ENCODE data around the gene SEBOX. TPM values are rescaled to one million over a fixed set of nuclear protein-coding genes. Genes with fewer than 3 reads are reported as not detected.
"Not testable (repeated sequence)": the region's sequence is repeated elsewhere in the genome, so short reads cannot be mapped to it uniquely, and the experiment has no call there.

The SEBOX gene
- total and polyA plus RNA-seq, 5 donors from 2014 or later = not detected

DNA sequence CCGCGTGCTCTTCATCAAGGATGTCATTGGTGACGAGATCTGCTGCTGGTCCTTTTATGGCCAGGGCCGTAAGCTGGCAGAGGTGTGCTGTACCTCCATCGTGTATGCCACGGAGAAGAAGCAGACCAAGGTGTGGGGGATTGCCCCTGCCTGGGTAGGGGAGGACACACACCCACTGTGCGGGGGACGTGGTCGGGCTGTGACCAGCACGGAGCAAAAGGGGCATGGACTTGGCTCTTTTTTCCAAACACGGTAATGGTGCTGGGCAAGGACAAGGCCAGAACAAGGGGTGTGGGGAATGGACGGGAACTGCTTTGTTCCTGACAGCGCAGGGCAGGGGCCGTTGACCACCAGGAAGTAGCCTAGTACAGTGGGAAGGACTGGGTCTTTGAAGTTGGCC, 22.7 kb downstream of the SEBOX start:
- H3K4me1 ChIP-seq (ENCODE audit: control insufficient read depth, insufficient read depth, low read length, poor library complexity, severe bottlenecking) = no peaks in the 10 kb centered on the region
- H3K27me3 ChIP-seq (ENCODE audit: control insufficient read depth, insufficient read depth, low read length) = no peaks in the 10 kb centered on the region
- H3K9me3 ChIP-seq (ENCODE audit: control insufficient read depth in 2 of 2, low read length in 2 of 2) = no peaks in the 10 kb centered on the region
- Mint-ChIP-seq H3K9me3 (no peaks in the 10 kb centered on the region), H3K4me3 (no peak overlapping the region), H3K27me3 (no peaks in the 10 kb centered on the region), H3K36me3 (peaks cover 18% of the 10 kb centered on the region), H3K27ac (peak overlapping the region in 1 of 3 donors; percentile 79), H3K4me1 (peaks cover 0 to 16% (median 13%) of the 10 kb centered on the region in 4 donors)
- no peak overlapping the region for H3K27ac ChIP-seq (ENCODE audit: insufficient read depth, low read length, poor library complexity, severe bottlenecking)
- H3K4me3 ChIP-seq (ENCODE audit: low read depth, low read length) = no peak overlapping the region
- ATAC-seq (ENCODE audit: low read depth in 2 of 2) (no peak), DNase-seq (no peak)
- peaks cover 71% of the 10 kb centered on the region for H3K36me3 ChIP-seq (ENCODE audit: control insufficient read depth, insufficient read depth, low read length)

DNA sequence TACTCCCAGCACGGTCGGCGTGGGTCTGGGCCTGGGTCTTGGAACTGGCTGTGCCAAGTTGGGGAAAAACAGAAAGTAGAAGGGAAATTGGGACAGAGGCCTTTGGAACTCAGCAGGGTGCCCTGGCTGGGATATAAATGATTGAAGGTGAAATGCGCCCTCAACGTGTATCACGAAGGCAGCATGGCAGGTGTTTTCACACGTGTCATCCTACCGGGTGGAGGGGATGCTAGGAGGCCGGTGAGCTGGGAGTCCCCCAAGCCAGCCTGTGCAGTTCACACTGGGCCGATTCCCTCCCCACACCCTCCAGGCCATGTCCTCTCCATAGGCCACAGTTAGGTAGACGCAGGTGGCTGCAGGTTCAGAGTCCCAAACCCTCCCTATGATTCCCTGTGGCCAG, 23.5 kb downstream of the SEBOX start:
- peaks cover 0 to 24% (median 20%) of the 10 kb centered on the region in 4 donors for H3K4me1 Mint-ChIP-seq
- H3K4me3 Mint-ChIP-seq = no peak overlapping the region
- H3K27me3 Mint-ChIP-seq = no peaks in the 10 kb centered on the region
- ATAC-seq (ENCODE audit: low read depth in 2 of 2) = no peak
- peaks cover 14% of the 10 kb centered on the region for H3K36me3 Mint-ChIP-seq
- Histone ChIP-seq H3K4me1 (ENCODE audit: control insufficient read depth, insufficient read depth, low read length, poor library complexity, severe bottlenecking) (peaks cover 5% of the 10 kb centered on the region), H3K36me3 (ENCODE audit: control insufficient read depth, insufficient read depth, low read length) (peaks cover 63% of the 10 kb centered on the region), H3K27me3 (ENCODE audit: control insufficient read depth, insufficient read depth, low read length) (no peaks in the 10 kb centered on the region), H3K4me3 (ENCODE audit: low read depth, low read length) (no peak overlapping the region), H3K9me3 (ENCODE audit: control insufficient read depth in 2 of 2, low read length in 2 of 2) (no peaks in the 10 kb centered on the region), H3K27ac (ENCODE audit: insufficient read depth, low read length, poor library complexity, severe bottlenecking) (no peak overlapping the region)
- no peaks in the 10 kb centered on the region for H3K9me3 Mint-ChIP-seq
- DNase-seq = no peak
- no peak overlapping the region for H3K27ac Mint-ChIP-seq

DNA sequence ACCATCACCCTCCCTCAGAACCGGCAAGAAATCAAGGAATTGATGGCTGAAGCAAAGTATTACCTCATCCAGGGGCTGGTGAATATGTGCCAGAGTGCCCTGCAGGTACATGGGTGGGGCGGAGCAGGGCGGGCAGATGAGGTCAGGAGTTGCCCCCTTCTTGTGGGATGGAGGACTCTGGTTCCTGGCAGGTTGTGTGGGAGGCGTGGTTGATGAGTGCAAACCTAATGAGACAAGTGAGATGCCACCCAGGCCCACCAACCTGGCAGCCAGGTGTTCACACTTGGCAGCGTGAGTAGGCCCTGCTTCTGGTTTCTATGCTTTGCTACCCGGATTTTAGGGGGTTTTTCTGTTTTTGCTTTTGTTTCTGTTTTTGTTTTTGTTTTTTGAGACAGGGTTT, 24.6 kb downstream of the SEBOX start:
- Histone ChIP-seq H3K9me3 (ENCODE audit: control insufficient read depth in 2 of 2, low read length in 2 of 2) (no peaks in the 10 kb centered on the region), H3K27ac (ENCODE audit: insufficient read depth, low read length, poor library complexity, severe bottlenecking) (no peak overlapping the region), H3K4me1 (ENCODE audit: control insufficient read depth, insufficient read depth, low read length, poor library complexity, severe bottlenecking) (peaks cover 14% of the 10 kb centered on the region), H3K4me3 (ENCODE audit: low read depth, low read length) (no peak overlapping the region), H3K36me3 (ENCODE audit: control insufficient read depth, insufficient read depth, low read length) (peaks cover 51% of the 10 kb centered on the region), H3K27me3 (ENCODE audit: control insufficient read depth, insufficient read depth, low read length) (no peaks in the 10 kb centered on the region)
- Mint-ChIP-seq H3K36me3 (peaks cover 12% of the 10 kb centered on the region), H3K4me3 (no peak overlapping the region), H3K27me3 (no peaks in the 10 kb centered on the region), H3K9me3 (no peaks in the 10 kb centered on the region), H3K4me1 (peaks cover 0 to 32% (median 27%) of the 10 kb centered on the region in 4 donors), H3K27ac (no peak overlapping the region)
- no peak for DNase-seq
- no peak for ATAC-seq (ENCODE audit: low read depth in 2 of 2)

DNA sequence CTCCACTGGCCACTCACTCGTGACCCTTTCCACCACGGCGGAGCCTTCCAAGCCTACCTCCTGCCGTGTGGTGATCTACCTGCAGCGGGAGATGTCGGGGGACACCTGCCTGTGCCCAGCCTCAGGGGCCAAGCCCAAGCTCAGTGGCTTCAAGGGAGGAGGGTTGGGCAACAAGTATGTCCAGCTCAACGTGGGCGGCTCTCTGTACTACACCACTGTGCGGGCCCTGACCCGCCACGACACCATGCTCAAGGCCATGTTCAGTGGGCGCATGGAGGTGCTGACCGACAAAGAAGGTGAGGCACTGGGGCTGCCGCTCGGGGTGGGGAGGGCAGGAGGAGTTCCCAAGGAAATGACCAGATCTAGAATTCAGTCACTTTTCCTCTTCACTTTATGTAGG, 25.6 kb downstream of the SEBOX start:
- DNase-seq (no peak), ATAC-seq (ENCODE audit: low read depth in 2 of 2) (no peak)
- peaks cover 12% of the 10 kb centered on the region for H3K36me3 Mint-ChIP-seq
- Histone ChIP-seq H3K4me3 (ENCODE audit: low read depth, low read length) (no peak overlapping the region), H3K9me3 (ENCODE audit: control insufficient read depth in 2 of 2, low read length in 2 of 2) (no peaks in the 10 kb centered on the region), H3K27ac (ENCODE audit: insufficient read depth, low read length, poor library complexity, severe bottlenecking) (no peak overlapping the region), H3K4me1 (ENCODE audit: control insufficient read depth, insufficient read depth, low read length, poor library complexity, severe bottlenecking) (peaks cover 21% of the 10 kb centered on the region), H3K27me3 (ENCODE audit: control insufficient read depth, insufficient read depth, low read length) (no peaks in the 10 kb centered on the region), H3K36me3 (ENCODE audit: control insufficient read depth, insufficient read depth, low read length) (peaks cover 43% of the 10 kb centered on the region)
- H3K27me3 Mint-ChIP-seq = no peaks in the 10 kb centered on the region
- H3K4me3 Mint-ChIP-seq = peak overlapping the region in 1 of 4 donors; percentile 61
- H3K9me3 Mint-ChIP-seq = no peaks in the 10 kb centered on the region
- no peak overlapping the region for H3K27ac Mint-ChIP-seq
- H3K4me1 Mint-ChIP-seq = peaks cover 0 to 42% (median 34%) of the 10 kb centered on the region in 4 donors

DNA sequence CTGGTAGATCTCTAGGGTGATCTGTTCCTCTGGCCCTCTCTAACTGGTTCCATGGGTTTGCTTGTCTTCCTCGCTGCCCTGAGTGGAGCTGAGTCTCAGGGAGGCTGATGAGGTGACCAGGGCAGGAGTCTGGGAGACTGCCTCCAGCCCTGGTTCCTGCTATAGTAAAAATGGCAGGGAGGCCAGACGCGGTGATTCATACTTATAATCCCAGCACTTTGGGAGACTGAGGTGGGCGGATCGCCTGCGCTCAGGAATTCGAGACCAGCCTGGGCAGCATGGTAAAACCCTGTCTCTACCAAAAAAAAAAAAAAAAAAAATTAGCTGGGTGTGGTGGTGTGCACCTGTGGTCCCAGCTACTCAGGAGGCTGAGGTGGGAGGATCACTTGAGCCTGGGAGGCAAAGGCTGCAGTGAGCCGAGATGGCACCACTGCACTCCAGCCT, 26.2 kb downstream of the SEBOX start:
- peaks cover 36% of the 10 kb centered on the region for H3K36me3 ChIP-seq (ENCODE audit: control insufficient read depth, insufficient read depth, low read length)
- not testable (repeated sequence) for H3K9me3 ChIP-seq (ENCODE audit: control insufficient read depth in 2 of 2, low read length in 2 of 2); DNase-seq; H3K27me3 Mint-ChIP-seq; ATAC-seq (ENCODE audit: low read depth in 2 of 2); H3K4me3 ChIP-seq (ENCODE audit: low read depth, low read length); H3K27me3 ChIP-seq (ENCODE audit: control insufficient read depth, insufficient read depth, low read length); H3K9me3 Mint-ChIP-seq; H3K27ac Mint-ChIP-seq; H3K36me3 Mint-ChIP-seq; H3K27ac ChIP-seq (ENCODE audit: insufficient read depth, low read length, poor library complexity, severe bottlenecking)
- Mint-ChIP-seq H3K4me1 (peaks cover 4 to 48% (median 40%) of the 10 kb centered on the region in 4 donors), H3K4me3 (peak overlapping the region in 3 of 4 donors; percentile 12 to 58 (median 30))
- peaks cover 26% of the 10 kb centered on the region for H3K4me1 ChIP-seq (ENCODE audit: control insufficient read depth, insufficient read depth, low read length, poor library complexity, severe bottlenecking)

DNA sequence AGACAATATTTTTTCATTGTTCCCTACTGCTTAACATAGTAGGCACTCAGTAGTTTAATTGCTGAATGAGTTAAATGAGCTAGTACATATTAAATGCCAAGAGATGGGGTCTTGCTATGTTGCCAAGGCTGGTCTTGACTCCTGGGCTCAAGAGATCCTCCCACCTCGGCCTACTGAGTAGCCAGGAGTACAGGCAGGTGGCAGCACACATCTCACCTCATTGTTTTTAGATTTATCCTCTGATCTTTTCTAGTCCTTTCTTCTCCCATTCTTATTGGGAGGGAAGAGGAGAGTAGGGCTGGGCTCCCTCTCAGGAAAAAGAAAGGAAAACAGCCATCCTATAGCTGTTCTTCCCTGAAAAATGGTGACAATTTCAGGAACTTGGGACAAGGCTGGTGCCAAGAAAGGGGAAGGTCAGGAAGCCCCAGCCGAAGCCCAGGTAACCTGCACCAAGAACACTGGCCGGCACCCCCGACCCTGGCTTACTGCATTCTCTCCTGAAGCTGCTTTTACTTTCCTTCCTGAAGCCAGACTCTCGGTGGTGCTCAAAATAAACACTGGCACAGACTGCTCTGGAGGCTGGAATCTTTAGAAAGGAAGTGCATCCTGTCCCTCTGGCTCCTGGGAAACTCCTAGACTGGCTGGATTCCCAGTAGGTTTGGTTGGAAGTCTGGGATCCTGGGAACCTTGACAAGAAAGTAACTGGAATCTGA, 26.8 kb downstream of the SEBOX start:
- H3K4me1 ChIP-seq (ENCODE audit: control insufficient read depth, insufficient read depth, low read length, poor library complexity, severe bottlenecking) = peaks cover 26% of the 10 kb centered on the region
- peaks cover 6% of the 10 kb centered on the region for H3K36me3 Mint-ChIP-seq
- no peaks in the 10 kb centered on the region for H3K27me3 Mint-ChIP-seq
- no peak overlapping the region for H3K27ac Mint-ChIP-seq
- H3K27me3 ChIP-seq (ENCODE audit: control insufficient read depth, insufficient read depth, low read length) = no peaks in the 10 kb centered on the region
- peak overlapping the region; percentile 93 to 98 (median 96) for H3K4me3 Mint-ChIP-seq
- ATAC-seq (ENCODE audit: low read depth in 2 of 2) = no peak
- no peaks in the 10 kb centered on the region for H3K9me3 Mint-ChIP-seq
- H3K9me3 ChIP-seq (ENCODE audit: control insufficient read depth in 2 of 2, low read length in 2 of 2) = no peaks in the 10 kb centered on the region
- H3K27ac ChIP-seq (ENCODE audit: insufficient read depth, low read length, poor library complexity, severe bottlenecking) = no peak overlapping the region
- H3K4me1 Mint-ChIP-seq = peaks cover 4 to 50% (median 42%) of the 10 kb centered on the region in 4 donors
- peaks cover 32% of the 10 kb centered on the region for H3K36me3 ChIP-seq (ENCODE audit: control insufficient read depth, insufficient read depth, low read length)
- DNase-seq = no peak
- H3K4me3 ChIP-seq (ENCODE audit: low read depth, low read length) = no peak overlapping the region

DNA sequence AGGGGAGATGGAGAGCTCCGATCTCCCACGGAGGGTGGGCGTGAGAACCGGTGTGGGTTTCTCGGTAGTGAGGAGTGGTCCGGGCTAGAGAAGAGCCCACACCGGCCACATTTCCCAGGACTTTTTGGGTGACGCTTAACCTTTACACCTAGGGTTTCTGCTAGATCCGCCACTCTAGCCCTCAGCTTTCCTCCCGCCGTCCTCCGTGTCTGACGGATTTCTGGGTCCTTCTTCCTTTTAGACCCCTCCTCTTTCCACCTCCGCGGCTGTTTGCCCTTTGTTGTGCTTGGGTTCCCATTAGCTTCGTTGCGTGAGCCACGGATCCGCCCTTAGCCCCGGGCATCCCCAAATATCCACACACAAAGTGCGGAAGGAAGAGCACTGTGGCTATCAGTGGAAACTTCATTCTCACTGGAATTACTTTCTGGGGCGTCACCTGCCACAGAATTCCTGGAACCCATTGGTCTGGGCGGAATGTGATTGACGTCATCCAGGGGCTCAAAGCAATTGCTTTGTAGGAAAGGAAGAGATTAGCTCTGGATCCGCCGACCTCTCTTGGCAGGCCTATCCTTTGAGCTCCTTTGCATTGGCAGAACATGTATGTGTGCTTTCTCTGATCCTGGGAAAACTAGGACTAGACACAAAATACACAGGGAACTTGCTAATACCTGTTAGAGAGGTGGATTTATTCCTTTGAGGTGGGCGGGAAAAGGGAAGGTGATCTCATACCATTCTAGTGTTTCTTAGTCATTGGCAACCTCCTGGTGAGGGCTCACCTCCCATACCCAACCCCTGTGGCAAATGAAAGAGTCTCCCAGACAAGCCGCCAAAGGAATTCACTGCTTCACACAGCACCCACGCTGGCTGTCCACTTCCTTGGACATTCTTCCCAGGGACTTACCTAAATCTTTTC, 28.8 kb downstream of the SEBOX start:
- ATAC-seq (ENCODE audit: low read depth in 2 of 2) = no peak

More for the DNA sequence above, 28.8 kb downstream of the SEBOX start:
- Histone ChIP-seq H3K27me3 (ENCODE audit: control insufficient read depth, insufficient read depth, low read length) (no peaks in the 10 kb centered on the region), H3K27ac (ENCODE audit: insufficient read depth, low read length, poor library complexity, severe bottlenecking) (peak overlapping the region; percentile 92), H3K4me3 (ENCODE audit: low read depth, low read length) (peak overlapping the region; percentile 81), H3K36me3 (ENCODE audit: control insufficient read depth, insufficient read depth, low read length) (peaks cover 17% of the 10 kb centered on the region), H3K4me1 (ENCODE audit: control insufficient read depth, insufficient read depth, low read length, poor library complexity, severe bottlenecking) (peaks cover 26% of the 10 kb centered on the region), H3K9me3 (ENCODE audit: control insufficient read depth in 2 of 2, low read length in 2 of 2) (no peaks in the 10 kb centered on the region)
- H3K27ac Mint-ChIP-seq = peak overlapping the region; percentile 78 to 97 (median 96)
- peaks cover 4 to 56% (median 44%) of the 10 kb centered on the region in 4 donors for H3K4me1 Mint-ChIP-seq
- H3K9me3 Mint-ChIP-seq = no peaks in the 10 kb centered on the region
- DNase-seq = peak in 1 of 3 donors; percentile 28
- peak overlapping the region; percentile 95 to 98 (median 97) for H3K4me3 Mint-ChIP-seq
- peaks cover 4% of the 10 kb centered on the region for H3K36me3 Mint-ChIP-seq
- H3K27me3 Mint-ChIP-seq = no peaks in the 10 kb centered on the region

Data from CD4-positive, CD25-positive, alpha-beta regulatory T cell (primary cell).